Stimulated activated CD4-positive, alpha-beta T cell treated with anti-CD3 and anti-CD28 coated beads, Interleukin-4, amount 100 ng/mL, for 24 hours (primary cell): ENCODE measurements around the gene ADAMTS1.

ENCODE experiments used
- DNase-seq: peaks from one replicate; pipeline ENCODE4 v3.0.0-alpha.2; 2020

The ADAMTS1 gene

DNA sequence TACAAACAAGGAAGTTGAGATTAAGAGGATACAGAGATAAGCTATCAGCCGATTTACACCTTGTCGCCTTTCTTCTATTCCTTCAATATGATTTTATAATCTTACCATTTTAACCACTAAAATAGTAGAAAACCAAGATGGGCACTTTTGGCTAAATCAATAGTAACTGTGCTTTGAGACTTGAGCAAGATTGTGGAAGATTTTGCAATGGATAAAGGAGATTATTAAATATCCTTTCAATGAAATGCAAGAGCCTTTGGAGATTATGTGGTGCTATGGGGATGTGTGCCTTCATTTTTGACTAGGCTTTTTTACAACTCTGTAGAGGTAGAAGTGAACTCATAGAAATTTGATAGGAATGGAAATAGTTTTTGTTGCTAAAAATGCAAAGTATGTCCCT, 33.7 kb downstream of the ADAMTS1 start:
- DNase-seq: no peak

DNA sequence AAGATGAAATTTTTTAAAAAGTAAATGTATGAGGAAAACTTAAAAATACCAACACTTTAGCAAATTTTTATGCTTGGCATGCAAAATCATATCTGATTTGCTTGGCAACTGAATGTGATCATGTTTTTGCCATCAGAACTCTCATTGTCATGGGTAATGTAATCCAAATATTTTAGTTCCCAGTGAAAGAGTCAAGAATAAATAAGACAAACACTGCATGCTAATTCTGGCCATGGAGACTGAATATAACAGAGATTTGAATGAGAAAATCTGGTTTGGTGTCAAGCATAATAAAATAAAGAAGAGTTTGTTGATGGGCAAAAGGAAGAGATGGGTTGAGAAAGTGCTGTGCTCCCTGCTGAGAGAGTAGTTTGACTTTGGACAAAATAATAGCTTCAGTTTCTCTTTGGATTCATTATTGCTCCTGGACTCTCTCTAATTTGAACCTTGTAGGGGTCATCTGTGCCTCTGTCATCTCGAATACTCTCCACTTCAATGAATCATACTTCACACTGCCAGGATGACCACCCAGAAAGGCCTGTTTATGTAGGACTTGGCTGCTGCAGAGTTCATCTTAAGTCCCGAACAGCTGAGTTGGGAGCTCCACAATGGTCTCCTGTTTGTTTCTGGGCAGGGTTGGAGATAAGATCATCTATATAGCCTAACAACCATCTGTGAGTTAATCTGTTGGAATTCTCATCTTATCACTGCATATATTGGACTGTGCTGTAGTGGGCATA, 34.4 kb downstream of the ADAMTS1 start:
- no peak for DNase-seq

GRCh38 chr21:26810266-26810665, 34.9 kb downstream of the ADAMTS1 start:
- DNase-seq: no peak

GRCh38 chr21:26809745-26810144, 35.5 kb downstream of the ADAMTS1 start:
- DNase-seq: no peak

DNA sequence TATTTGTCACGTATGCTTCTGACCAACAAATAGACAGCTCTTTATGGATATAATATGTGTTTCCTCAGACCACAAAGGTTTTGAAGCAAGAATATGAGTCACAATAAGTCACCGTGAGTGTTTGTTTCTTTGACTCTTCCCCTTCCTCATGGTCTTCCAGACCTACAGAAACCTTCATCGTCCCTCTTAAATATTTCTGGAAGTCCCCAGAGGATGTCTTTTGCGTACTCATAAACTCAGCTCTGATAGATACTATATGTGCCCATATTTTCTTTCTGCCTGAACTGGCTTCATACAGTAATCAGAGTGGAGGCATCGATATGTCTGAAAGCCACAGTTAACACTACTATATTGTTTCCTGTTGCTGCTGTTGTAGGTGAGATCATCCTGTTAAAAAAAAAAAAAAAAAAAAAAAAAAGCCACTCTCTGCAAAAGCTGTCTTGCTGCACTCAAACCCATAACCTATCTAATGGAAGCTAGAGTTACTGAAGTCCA, 38.4 kb downstream of the ADAMTS1 start:
- DNase-seq: no peak

DNA sequence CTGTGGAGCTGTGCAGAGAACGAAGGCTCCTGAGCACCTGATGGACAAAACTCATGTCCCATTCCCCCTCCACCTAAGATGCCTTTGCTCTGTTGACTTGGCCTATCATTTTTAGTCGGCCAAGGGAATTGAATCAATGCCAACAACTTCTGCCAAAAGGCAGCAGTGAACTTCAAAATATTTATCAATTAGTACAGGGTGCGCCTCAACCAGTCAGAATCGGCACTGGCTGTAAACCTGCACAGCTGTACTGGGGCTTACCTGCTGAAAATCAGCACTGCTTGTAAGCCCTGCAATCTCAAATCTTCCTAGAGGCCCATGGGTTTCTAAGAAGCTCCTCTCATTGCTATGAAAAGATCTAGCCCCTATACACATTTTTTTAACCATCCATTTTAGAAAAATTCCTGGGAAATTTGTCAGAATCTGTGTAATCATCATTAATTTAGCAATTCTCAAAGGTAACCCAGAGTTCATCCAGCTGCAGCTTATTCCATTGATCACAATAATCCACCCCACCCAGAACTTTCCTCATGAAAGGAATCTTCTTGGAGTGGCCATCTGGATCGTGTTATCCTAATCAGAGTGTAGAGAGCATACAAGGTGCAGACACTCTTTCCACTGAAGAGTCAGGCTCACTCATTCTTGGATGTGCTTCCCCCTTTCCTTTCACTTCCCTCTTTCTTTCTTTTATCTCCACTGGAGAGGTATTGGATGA, 40.2 kb downstream of the ADAMTS1 start:
- no peak for DNase-seq

DNA sequence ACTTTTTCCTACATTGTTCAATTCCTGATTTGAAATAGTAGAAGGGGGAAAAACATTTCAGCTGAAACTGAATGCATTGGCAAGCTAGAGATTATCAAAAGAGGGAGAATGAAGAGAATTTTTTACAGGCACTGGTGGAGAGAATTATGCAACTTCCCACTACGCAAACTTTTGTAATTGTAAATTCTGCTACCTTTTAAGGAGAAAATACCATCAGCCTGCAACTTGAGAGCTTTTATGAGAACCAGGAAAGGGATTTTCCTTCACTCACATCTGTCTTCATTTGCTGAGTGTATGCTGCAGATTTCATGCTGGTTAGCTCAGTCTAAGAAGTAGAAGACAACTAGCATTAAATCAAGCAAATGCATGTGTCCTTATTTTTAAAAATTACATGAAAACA, 43.7 kb downstream of the ADAMTS1 start:
- DNase-seq: no peak

DNA sequence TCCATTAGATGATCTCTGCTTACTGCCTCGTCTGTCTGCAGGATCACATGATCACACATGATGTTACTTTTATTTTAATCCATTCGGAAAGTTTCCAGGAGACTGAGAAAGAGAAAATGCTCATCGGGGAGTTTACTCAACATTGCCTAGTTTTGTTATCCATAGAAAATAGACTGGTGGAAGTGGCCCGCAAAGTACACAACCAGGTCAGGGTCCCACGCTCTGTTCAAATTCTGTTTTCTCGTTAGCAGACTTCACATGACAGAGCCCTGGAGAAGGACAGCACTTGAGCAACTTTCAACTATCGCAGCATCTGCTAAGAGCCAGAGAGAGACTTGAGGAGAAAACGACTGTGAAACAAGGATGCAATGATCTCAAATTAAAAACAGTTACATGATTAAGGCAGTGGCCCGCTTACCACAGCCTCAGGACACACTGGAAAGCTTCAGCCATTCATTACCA, 44.2 kb downstream of the ADAMTS1 start:
- DNase-seq: no peak

DNA sequence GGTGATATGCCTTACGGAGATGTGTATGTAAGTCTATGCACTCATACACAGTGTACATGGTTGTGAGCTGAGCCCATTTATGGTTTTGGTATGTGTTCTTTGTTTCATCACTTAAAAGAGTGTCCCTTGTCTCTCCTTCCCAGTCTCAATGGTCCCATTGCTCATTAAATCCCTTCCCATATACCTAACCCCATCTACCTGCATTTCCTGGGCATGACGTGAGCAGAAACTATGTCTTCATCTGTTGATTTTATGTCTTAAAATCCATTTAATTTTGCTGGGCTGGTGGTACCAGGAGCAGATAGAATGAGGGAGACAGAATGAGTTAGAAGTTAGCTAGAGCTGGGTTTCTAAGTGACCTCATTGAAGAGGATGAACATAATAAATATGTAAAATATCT, 44.8 kb downstream of the ADAMTS1 start:
- DNase-seq: no peak

GRCh38 chr21:26800001-26800400, 45.2 kb downstream of the ADAMTS1 start:
- DNase-seq: no peak

DNA sequence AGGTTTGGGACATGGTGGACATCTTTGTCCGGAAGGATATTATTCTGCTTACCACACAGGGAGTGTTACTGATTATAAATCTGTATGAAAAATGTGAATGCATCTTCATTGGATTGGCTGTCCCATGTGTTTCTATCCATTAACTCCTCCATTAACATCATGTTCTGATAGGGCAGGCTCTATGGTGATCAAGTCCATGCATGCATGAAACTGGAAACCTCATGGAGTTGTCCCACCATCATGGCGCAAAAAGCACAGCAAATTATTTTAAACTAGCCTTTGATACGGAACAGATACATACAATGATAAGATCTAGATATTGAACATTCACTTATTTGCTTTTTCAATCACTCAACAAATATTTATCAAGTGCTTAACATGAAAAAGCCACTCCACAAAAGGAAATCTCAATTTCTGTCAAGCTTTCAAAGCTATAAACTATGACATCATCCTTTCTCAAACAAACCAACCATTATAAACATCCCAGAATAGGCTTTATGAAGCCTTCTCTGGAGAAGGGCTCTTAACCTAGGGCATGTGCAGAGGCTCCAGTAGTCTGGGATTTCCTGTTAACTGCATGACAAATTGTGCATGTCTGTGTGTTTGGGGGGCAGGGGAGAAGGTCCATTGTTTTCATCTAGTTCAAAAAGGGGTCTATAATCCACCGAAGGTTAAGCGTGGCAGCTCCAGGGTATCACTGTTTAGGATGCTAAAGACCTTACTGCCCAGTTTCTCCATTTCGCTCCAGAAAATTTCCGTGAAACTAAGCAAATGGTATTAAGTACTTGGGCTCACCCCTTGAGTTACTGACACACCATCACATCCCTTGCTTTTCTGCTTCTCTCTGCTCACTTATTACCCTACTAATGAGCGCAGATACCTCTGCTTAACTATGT, 46.1 kb downstream of the ADAMTS1 start:
- no peak for DNase-seq

GRCh38 chr21:26797878-26798456, 47.2 kb downstream of the ADAMTS1 start:
- DNase-seq: no peak

- no peak for DNase-seq
Measured at GRCh38 chr21:26795866-26796329, 49.3 kb downstream of the ADAMTS1 start.

DNA sequence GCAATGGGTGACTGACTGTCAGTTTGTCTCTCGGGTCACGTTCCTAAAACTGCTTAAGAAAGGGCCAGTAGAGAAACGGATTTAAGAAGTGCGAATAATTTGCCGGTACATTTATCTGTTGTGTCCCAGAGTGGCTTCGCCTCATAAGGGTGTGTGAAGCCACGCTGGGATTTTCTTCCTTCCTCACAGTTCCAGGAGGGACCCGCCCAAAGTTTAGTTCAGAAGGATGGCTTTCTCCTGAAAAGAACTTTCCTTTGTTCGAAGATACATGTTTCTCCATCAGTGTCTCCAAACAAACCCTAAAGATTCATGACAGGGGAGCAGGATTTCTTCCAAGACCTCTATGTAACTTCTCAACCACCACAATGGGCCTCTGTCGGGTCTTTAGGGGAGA, 49.8 kb downstream of the ADAMTS1 start:
- no peak for DNase-seq

DNA sequence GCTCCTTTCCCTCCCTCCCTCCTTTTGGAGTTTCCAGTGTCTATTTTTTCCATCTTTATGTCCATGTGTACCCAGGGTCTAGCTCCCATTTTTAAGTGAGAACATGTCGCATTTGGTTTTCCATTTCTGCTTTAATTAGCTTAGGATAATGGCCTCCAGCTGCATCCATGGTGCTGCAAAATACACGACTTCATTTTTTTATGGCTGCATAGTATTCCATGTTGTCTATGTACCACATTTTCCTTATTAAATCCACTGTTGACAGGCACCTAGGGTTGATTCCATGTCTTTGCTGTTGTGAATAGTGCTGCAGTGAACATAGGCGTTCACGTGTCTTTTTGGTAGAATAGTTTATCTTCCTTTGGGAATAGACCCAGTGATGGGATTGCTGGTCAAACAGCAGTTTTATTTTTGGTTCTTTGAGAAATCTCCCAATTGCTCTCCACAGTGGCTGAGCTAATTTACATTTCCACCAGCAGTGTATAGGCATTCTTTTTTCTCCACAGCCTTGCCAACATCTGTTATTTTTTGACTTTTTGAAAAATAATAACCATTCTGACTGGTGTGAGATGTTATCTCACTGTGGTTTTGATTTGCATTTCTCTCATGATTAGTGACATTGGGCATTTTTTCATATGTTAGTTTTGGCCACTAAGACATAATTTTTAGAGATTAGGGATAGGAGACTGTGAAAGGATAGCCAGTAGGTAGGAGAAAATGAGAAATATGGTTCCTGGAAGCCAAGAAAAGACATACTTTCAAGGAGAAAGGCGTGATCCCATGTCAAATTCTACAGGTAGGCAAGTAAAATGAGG, 50.4 kb downstream of the ADAMTS1 start:
- DNase-seq: no peak

- no peak for DNase-seq
Measured at GRCh38 chr21:26790296-26790695, 54.9 kb downstream of the ADAMTS1 start.

GRCh38 chr21:26788790-26789189, 56.4 kb downstream of the ADAMTS1 start:
- DNase-seq: no peak
